Smooth muscle cell (in vitro differentiated cells): ENCODE results near the gene KCNJ10. TPM values are rescaled to one million over a fixed set of nuclear protein-coding genes. Genes with fewer than 3 reads are reported as not detected.

Source experiments
- DNase-seq: peaks from one replicate; lab custom pipeline; 2025; ENCODE audit not compliant: unreplicated experiment; lab: John Stamatoyannopoulos, UW
- H2AFZ ChIP-seq: fragments of 200-600 bp; sonication (generic); 2 replicates; pipeline ENCODE4 v1.6.0; 2016; ENCODE audit warnings: antibody characterized with exemption, low read depth, mild to moderate bottlenecking
- H3F3A ChIP-seq: fragments of 200-600 bp; sonication (generic); 2 replicates; pipeline ENCODE4 v1.6.0; 2017; ENCODE audit warnings: antibody characterized with exemption, low read depth
- H3K27ac ChIP-seq: fragments of 200-600 bp; sonication (generic); 2 replicates; pipeline ENCODE4 v1.5.1; 2016; ENCODE audit warnings: low read depth, mild to moderate bottlenecking
- H3K27me3 ChIP-seq: fragments of 200-600 bp; sonication (generic); 2 replicates; pipeline ENCODE4 v1.6.1; 2016; ENCODE audit warnings: low read depth, mild to moderate bottlenecking
- H3K36me3 ChIP-seq: fragments of 200-600 bp; sonication (generic); 2 replicates; pipeline ENCODE4 v1.5.1; 2016; ENCODE audit warnings: low read depth
- H3K4me1 ChIP-seq: fragments of 200-600 bp; sonication (generic); 2 replicates; pipeline ENCODE4 v1.5.1; 2016; ENCODE audit warnings: low read depth
- H3K4me2 ChIP-seq: fragments of 200-600 bp; sonication (generic); 2 replicates; pipeline ENCODE4 v1.6.0; 2016; ENCODE audit warnings: mild to moderate bottlenecking
- H3K4me3 ChIP-seq: fragments of 200-600 bp; sonication (generic); 2 replicates; pipeline ENCODE4 v1.5.1; 2016; ENCODE audit warnings: mild to moderate bottlenecking
- H3K79me2 ChIP-seq: fragments of 200-600 bp; sonication (generic); 2 replicates; pipeline ENCODE4 v1.6.0; 2016; ENCODE audit warnings: low read depth, mild to moderate bottlenecking
- H3K9ac ChIP-seq: fragments of 200-600 bp; sonication (generic); 2 replicates; pipeline ENCODE4 v1.6.0; 2016; ENCODE audit warnings: low read depth
- H3K9me3 ChIP-seq: fragments of 200-600 bp; sonication (generic); replicated peaks from 2 replicates; pipeline ENCODE4 v1.5.1; 2016; ENCODE audit warnings: low read depth
- H4K20me1 ChIP-seq: fragments of 200-600 bp; sonication (generic); 2 replicates; pipeline ENCODE4 v1.6.0; 2016; ENCODE audit warnings: low read depth
- CTCF ChIP-seq: fragments of 200-600 bp; sonication (generic); IDR thresholded peaks from 2 replicates; pipeline ENCODE4 v1.5.1; 2017; ENCODE audit warnings: borderline replicate concordance, mild to moderate bottlenecking, antibody characterized with exemption; ENCODE audit not compliant: insufficient read depth, poor library complexity, severe bottlenecking
- WGBS: methylation state at CpG from one replicate; pipeline ENCODE4 v1.1.7; 2016; ENCODE audit warnings: low lambda C conversion rate; 5-methylcytosine and 5-hydroxymethylcytosine counted together
- polyA plus RNA-seq: library from polyadenylated mRNA; unstranded; fragments of >200 nt; fragmentation: Nextera tagmentation; extraction: Ambion mirVana; gene quantifications from 2 replicates; pipeline ENCODE4 v1.2.1, GENCODE V29; 2016
- total RNA-seq: library from RNA; depleted of rRNA; stranded (reverse); fragments of >200 nt; gene quantifications from 2 replicates; pipeline ENCODE4 v1.2.3, GENCODE V29; 2014

Gene KCNJ10
- total and polyA plus RNA-seq, 2 experiments from 2014 or later: not detected

- 92% methylated on average over 4 of the region's 4 CpGs for WGBS
- DNase-seq: no peak
These were observed 39.7 kb upstream of the KCNJ10 start for GRCh38 chr1:160109686-160110085.

GRCh38 chr1:160108888-160109662, 39.1 kb upstream of the KCNJ10 start:
- H3K4me2 ChIP-seq: no peak overlapping the region

More at GRCh38 chr1:160109686-160110085, 39.7 kb upstream of the KCNJ10 start:
- Histone ChIP-seq H3K4me1 (peaks cover 30% of the 10 kb centered on the region), H3K36me3 (no peaks in the 10 kb centered on the region), H3K27ac (no peak overlapping the region), H3K9me3 (no peaks in the 10 kb centered on the region), H3F3A (no peaks in the 10 kb centered on the region), H4K20me1 (no peaks in the 10 kb centered on the region), H3K9ac (no peak overlapping the region), H3K79me2 (no peaks in the 10 kb centered on the region), H3K4me2 (no peak overlapping the region), H2AFZ (no peak overlapping the region), H3K27me3 (no peaks in the 10 kb centered on the region), H3K4me3 (no peak overlapping the region)
- TF ChIP-seq CTCF: no peak

GRCh38 chr1:160107512-160107911, 37.6 kb upstream of the KCNJ10 start:
- no peak for DNase-seq
- no peak overlapping the region for H3K9ac ChIP-seq

More at GRCh38 chr1:160108888-160109662, 39.1 kb upstream of the KCNJ10 start:
- Histone ChIP-seq H3F3A (no peaks in the 10 kb centered on the region), H3K9me3 (no peaks in the 10 kb centered on the region), H4K20me1 (no peaks in the 10 kb centered on the region), H3K9ac (no peak overlapping the region), H3K27ac (no peak overlapping the region), H3K36me3 (no peaks in the 10 kb centered on the region), H2AFZ (no peak overlapping the region), H3K4me3 (no peak overlapping the region), H3K4me1 (peaks cover 30% of the 10 kb centered on the region), H3K27me3 (no peaks in the 10 kb centered on the region), H3K79me2 (no peaks in the 10 kb centered on the region)
- peak; percentile 55 for TF ChIP-seq CTCF
- 69% methylated on average over 5 of the region's 6 CpGs for WGBS
- DNase-seq: no peak

More at GRCh38 chr1:160107512-160107911, 37.6 kb upstream of the KCNJ10 start:
- H2AFZ ChIP-seq: no peak overlapping the region
- no peak overlapping the region for H3K4me2 ChIP-seq
- no peaks in the 10 kb centered on the region for H3K9me3 ChIP-seq
- no peak overlapping the region for H3K4me3 ChIP-seq
- WGBS: 89% methylated on average over 1 of the region's 1 CpG
- H3F3A ChIP-seq: no peaks in the 10 kb centered on the region
- H3K27ac ChIP-seq: no peak overlapping the region
- H4K20me1 ChIP-seq: no peaks in the 10 kb centered on the region
- H3K36me3 ChIP-seq: no peaks in the 10 kb centered on the region
- peaks cover 26% of the 10 kb centered on the region for H3K4me1 ChIP-seq
- H3K27me3 ChIP-seq: no peaks in the 10 kb centered on the region
- H3K79me2 ChIP-seq: no peaks in the 10 kb centered on the region
- TF ChIP-seq CTCF: no peak
